ENCODE results near the gene MGAT5.

Gene MGAT5

GRCh38 chr2:134433469-134433868 is 179.6 kb downstream of the MGAT5 start:
- H2BK120ac ChIP-seq (ENCODE audit: low read depth, low read length), result no peak overlapping the region
- H3K4me3 ChIP-seq (ENCODE audit: low read length in 2 of 2), result no peak overlapping the region
- H2BK5ac ChIP-seq (ENCODE audit: low read length), result no peak overlapping the region
- H2BK15ac ChIP-seq (ENCODE audit: low read length), result no peak overlapping the region
- H3K27me3 ChIP-seq (ENCODE audit: control insufficient read depth in 3 of 3, insufficient read depth in 3 of 3, low read depth in 1 of 3, low read length in 3 of 3), result no peaks in the 10 kb centered on the region
- H4K91ac ChIP-seq (ENCODE audit: low read depth, low read length, poor library complexity), result no peak overlapping the region
- H3K9me3 ChIP-seq (replicated peaks in 1 of 2; ENCODE audit: control insufficient read depth in 2 of 2, insufficient read depth in 1 of 2, low read depth in 1 of 2, low read length in 2 of 2), result no peaks in the 10 kb centered on the region
- H3K23ac ChIP-seq (ENCODE audit: low read depth, low read length, poor library complexity), result no peak overlapping the region
- H3K9ac ChIP-seq (ENCODE audit: low read depth, low read length, poor library complexity), result no peak overlapping the region
- H2AFZ ChIP-seq (ENCODE audit: low read length), result no peak overlapping the region
- peaks cover 4 to 47% of the 10 kb centered on the region in 2 donors for H3K36me3 ChIP-seq (replicated peaks in 1 of 2; ENCODE audit: control insufficient read depth in 2 of 2, insufficient read depth in 2 of 2, low read length in 2 of 2)
- no peak overlapping the region for H3K4me2 ChIP-seq (ENCODE audit: insufficient read depth, low read length, poor library complexity, severe bottlenecking)
- no peak overlapping the region for H4K8ac ChIP-seq (ENCODE audit: low read depth, low read length)
- H3K18ac ChIP-seq (ENCODE audit: low read length), result no peak overlapping the region
- no CpG with 5 or more reads among the region's 7 CpGs for WGBS, 2 donors (ENCODE audit: extremely low coverage in 2 of 2, insufficient read length in 2 of 2, insufficient replicate concordance in 1 of 2)
- H3K14ac ChIP-seq (ENCODE audit: low read length), result no peak overlapping the region
- peaks cover 6 to 12% of the 10 kb centered on the region in 2 donors for H3K4me1 ChIP-seq (ENCODE audit: control insufficient read depth in 2 of 2, insufficient read depth in 1 of 2, low read depth in 1 of 2, low read length in 2 of 2)
- no peak overlapping the region for H2AK5ac ChIP-seq (ENCODE audit: low read depth, low read length)
- no peak overlapping the region for H2BK12ac ChIP-seq (ENCODE audit: low read length)
- DNase-seq (ENCODE audit: low spot score), result no peak
- H3K79me1 ChIP-seq (ENCODE audit: low read depth, low read length), result no peaks in the 10 kb centered on the region
- H3K4ac ChIP-seq (ENCODE audit: low read length), result no peak overlapping the region
- no peak overlapping the region for H3K27ac ChIP-seq (replicated peaks; ENCODE audit: low read length)

- H3K36me3 ChIP-seq (replicated peaks in 1 of 2; ENCODE audit: control insufficient read depth in 2 of 2, insufficient read depth in 2 of 2, low read length in 2 of 2), result peaks cover 4 to 44% of the 10 kb centered on the region in 2 donors
- WGBS, 2 donors (ENCODE audit: extremely low coverage in 2 of 2, insufficient read length in 2 of 2, insufficient replicate concordance in 1 of 2), result no CpG with 5 or more reads among the region's 6 CpGs
- no peak overlapping the region for H4K8ac ChIP-seq (ENCODE audit: low read depth, low read length)
- no peak overlapping the region for H3K4ac ChIP-seq (ENCODE audit: low read length)
- H3K4me3 ChIP-seq (ENCODE audit: low read length in 2 of 2), result no peak overlapping the region
- H3K9ac ChIP-seq (ENCODE audit: low read depth, low read length, poor library complexity), result no peak overlapping the region
- no peak overlapping the region for H2BK15ac ChIP-seq (ENCODE audit: low read length)
- no peak overlapping the region for H3K18ac ChIP-seq (ENCODE audit: low read length)
- H3K4me1 ChIP-seq (ENCODE audit: control insufficient read depth in 2 of 2, insufficient read depth in 1 of 2, low read depth in 1 of 2, low read length in 2 of 2), result peaks cover 6 to 12% of the 10 kb centered on the region in 2 donors
- H3K9me3 ChIP-seq (replicated peaks in 1 of 2; ENCODE audit: control insufficient read depth in 2 of 2, insufficient read depth in 1 of 2, low read depth in 1 of 2, low read length in 2 of 2), result no peaks in the 10 kb centered on the region
- no peak overlapping the region for H2BK5ac ChIP-seq (ENCODE audit: low read length)
- no peak overlapping the region for H3K23ac ChIP-seq (ENCODE audit: low read depth, low read length, poor library complexity)
- no peak for DNase-seq (ENCODE audit: low spot score)
- no peak overlapping the region for H4K91ac ChIP-seq (ENCODE audit: low read depth, low read length, poor library complexity)
- H3K4me2 ChIP-seq (ENCODE audit: insufficient read depth, low read length, poor library complexity, severe bottlenecking), result no peak overlapping the region
- no peak overlapping the region for H2AFZ ChIP-seq (ENCODE audit: low read length)
- no peak overlapping the region for H2BK12ac ChIP-seq (ENCODE audit: low read length)
- no peak overlapping the region for H2BK120ac ChIP-seq (ENCODE audit: low read depth, low read length)
- no peaks in the 10 kb centered on the region for H3K27me3 ChIP-seq (ENCODE audit: control insufficient read depth in 3 of 3, insufficient read depth in 3 of 3, low read depth in 1 of 3, low read length in 3 of 3)
- no peaks in the 10 kb centered on the region for H3K79me1 ChIP-seq (ENCODE audit: low read depth, low read length)
- no peak overlapping the region for H2AK5ac ChIP-seq (ENCODE audit: low read depth, low read length)
- no peak overlapping the region for H3K27ac ChIP-seq (replicated peaks; ENCODE audit: low read length)
- no peak overlapping the region for H3K14ac ChIP-seq (ENCODE audit: low read length)
Observed at GRCh38 chr2:134433979-134434378, 180.1 kb downstream of the MGAT5 start.

- peaks cover 6 to 43% of the 10 kb centered on the region in 2 donors for H3K36me3 ChIP-seq (replicated peaks in 1 of 2; ENCODE audit: control insufficient read depth in 2 of 2, insufficient read depth in 2 of 2, low read length in 2 of 2)
- H3K4me3 ChIP-seq (ENCODE audit: low read length in 2 of 2), result no peak overlapping the region
- H2BK5ac ChIP-seq (ENCODE audit: low read length), result no peak overlapping the region
- no peak overlapping the region for H3K4me2 ChIP-seq (ENCODE audit: insufficient read depth, low read length, poor library complexity, severe bottlenecking)
- H2BK15ac ChIP-seq (ENCODE audit: low read length), result no peak overlapping the region
- H2BK12ac ChIP-seq (ENCODE audit: low read length), result no peak overlapping the region
- DNase-seq (ENCODE audit: low spot score), result no peak
- no peak overlapping the region for H2AK5ac ChIP-seq (ENCODE audit: low read depth, low read length)
- no peak overlapping the region for H3K9ac ChIP-seq (ENCODE audit: low read depth, low read length, poor library complexity)
- no peak overlapping the region for H3K4ac ChIP-seq (ENCODE audit: low read length)
- H3K79me1 ChIP-seq (ENCODE audit: low read depth, low read length), result no peaks in the 10 kb centered on the region
- peaks cover 6 to 12% of the 10 kb centered on the region in 2 donors for H3K4me1 ChIP-seq (ENCODE audit: control insufficient read depth in 2 of 2, insufficient read depth in 1 of 2, low read depth in 1 of 2, low read length in 2 of 2)
- H3K27me3 ChIP-seq (ENCODE audit: control insufficient read depth in 3 of 3, insufficient read depth in 3 of 3, low read depth in 1 of 3, low read length in 3 of 3), result no peaks in the 10 kb centered on the region
- no CpG with 5 or more reads among the region's 4 CpGs for WGBS, 2 donors (ENCODE audit: extremely low coverage in 2 of 2, insufficient read length in 2 of 2, insufficient replicate concordance in 1 of 2)
- no peak overlapping the region for H2BK120ac ChIP-seq (ENCODE audit: low read depth, low read length)
- H2AFZ ChIP-seq (ENCODE audit: low read length), result no peak overlapping the region
- no peak overlapping the region for H4K8ac ChIP-seq (ENCODE audit: low read depth, low read length)
- H3K14ac ChIP-seq (ENCODE audit: low read length), result no peak overlapping the region
- H3K23ac ChIP-seq (ENCODE audit: low read depth, low read length, poor library complexity), result no peak overlapping the region
- H3K9me3 ChIP-seq (replicated peaks in 1 of 2; ENCODE audit: control insufficient read depth in 2 of 2, insufficient read depth in 1 of 2, low read depth in 1 of 2, low read length in 2 of 2), result no peaks in the 10 kb centered on the region
- H4K91ac ChIP-seq (ENCODE audit: low read depth, low read length, poor library complexity), result no peak overlapping the region
- no peak overlapping the region for H3K18ac ChIP-seq (ENCODE audit: low read length)
- no peak overlapping the region for H3K27ac ChIP-seq (replicated peaks; ENCODE audit: low read length)
Observed at GRCh38 chr2:134435505-134435904, 181.6 kb downstream of the MGAT5 start.

GRCh38 chr2:134435936-134436335 is 182.1 kb downstream of the MGAT5 start:
- Histone ChIP-seq H2BK120ac (ENCODE audit: low read depth, low read length) (no peak overlapping the region), H4K8ac (ENCODE audit: low read depth, low read length) (no peak overlapping the region), H3K23ac (ENCODE audit: low read depth, low read length, poor library complexity) (no peak overlapping the region), H3K4me2 (ENCODE audit: insufficient read depth, low read length, poor library complexity, severe bottlenecking) (no peak overlapping the region), H4K91ac (ENCODE audit: low read depth, low read length, poor library complexity) (no peak overlapping the region), H2BK15ac (ENCODE audit: low read length) (no peak overlapping the region), H2AK5ac (ENCODE audit: low read depth, low read length) (no peak overlapping the region), H3K27ac (replicated peaks; ENCODE audit: low read length) (no peak overlapping the region), H2AFZ (ENCODE audit: low read length) (no peak overlapping the region), H2BK12ac (ENCODE audit: low read length) (no peak overlapping the region), H3K4me1 (ENCODE audit: control insufficient read depth in 2 of 2, insufficient read depth in 1 of 2, low read depth in 1 of 2, low read length in 2 of 2) (peaks cover 6 to 9% of the 10 kb centered on the region in 2 donors), H3K9ac (ENCODE audit: low read depth, low read length, poor library complexity) (no peak overlapping the region), H3K14ac (ENCODE audit: low read length) (no peak overlapping the region), H2BK5ac (ENCODE audit: low read length) (no peak overlapping the region), H3K27me3 (ENCODE audit: control insufficient read depth in 3 of 3, insufficient read depth in 3 of 3, low read depth in 1 of 3, low read length in 3 of 3) (no peaks in the 10 kb centered on the region), H3K4me3 (ENCODE audit: low read length in 2 of 2) (no peak overlapping the region), H3K4ac (ENCODE audit: low read length) (no peak overlapping the region), H3K18ac (ENCODE audit: low read length) (no peak overlapping the region), H3K9me3 (replicated peaks in 1 of 2; ENCODE audit: control insufficient read depth in 2 of 2, insufficient read depth in 1 of 2, low read depth in 1 of 2, low read length in 2 of 2) (no peaks in the 10 kb centered on the region), H3K79me1 (ENCODE audit: low read depth, low read length) (no peaks in the 10 kb centered on the region), H3K36me3 (replicated peaks in 1 of 2; ENCODE audit: control insufficient read depth in 2 of 2, insufficient read depth in 2 of 2, low read length in 2 of 2) (peaks cover 6 to 43% of the 10 kb centered on the region in 2 donors)
- DNase-seq (ENCODE audit: low spot score), result no peak
